K562 (cell line): ENCODE data around the gene PGRMC2. TPM values are rescaled to one million over a fixed set of nuclear protein-coding genes. Genes with fewer than 3 reads are reported as not detected.

Experiments
- BCLAF1 ChIP-seq, 2 experiments: fragments of 450-650 bp in 1 of 2; IDR thresholded peaks; 2 replicates each; pipeline ENCODE4 v1.6.1; 2011 to 2017; ENCODE audit warnings: low read depth in 2 of 2, antibody characterized with exemption in 1 of 2, borderline replicate concordance in 1 of 2, low read length in 1 of 2, mild to moderate bottlenecking in 1 of 2, mixed read lengths in 1 of 2; ENCODE audit not compliant: control insufficient read depth in 1 of 2
- FUS ChIP-seq: fragments of 200-400 bp; formaldehyde crosslinking; optimal IDR thresholded peaks from 2 replicates; pipeline ENCODE3; 2017; ENCODE audit warnings: low read depth, low read length
- GATAD2B ChIP-seq: fragments of 450-650 bp; IDR thresholded peaks from 2 replicates; pipeline ENCODE4 v1.6.1; 2017; ENCODE audit warnings: mild to moderate bottlenecking, borderline replicate concordance
- KLF16 ChIP-seq: IDR thresholded peaks from 2 replicates; pipeline ENCODE4 v1.6.1; 2016; ENCODE audit warnings: antibody characterized with exemption
- MGA ChIP-seq: fragments of 450-650 bp; IDR thresholded peaks from 2 replicates; pipeline ENCODE4 v1.6.1; 2016; ENCODE audit warnings: mild to moderate bottlenecking, moderate library complexity
- POLR2A ChIP-seq: fragments of 450-650 bp; conservative IDR thresholded peaks from 2 replicates; pipeline ENCODE4 v1.6.1; 2016
- SNAPC5 ChIP-seq: fragments of 250-450 bp; sonication (Bioruptor Pico); IDR thresholded peaks from 2 replicates; pipeline ENCODE4 v1.8.0; 2021; ENCODE audit warnings: moderate library complexity, mild to moderate bottlenecking, inconsistent platforms
- SREBF1 ChIP-seq: fragments of 150-350 bp; IDR thresholded peaks from 2 replicates; pipeline ENCODE4 v1.6.1; 2014; ENCODE audit warnings: antibody characterized with exemption, low read depth, low read length, borderline replicate concordance
- TRIM28 ChIP-seq: fragments of 450-650 bp; IDR thresholded peaks from 2 replicates; pipeline ENCODE4 v1.6.1; 2017
- VEZF1 ChIP-seq: fragments of 200-800 bp; sonication (Bioruptor generic); IDR thresholded peaks from 2 replicates; pipeline ENCODE4 v1.6.1; 2017; ENCODE audit warnings: missing genetic modification characterization, missing compliant biosample characterization
- ZNF589 ChIP-seq: fragments of 200-800 bp; sonication (Bioruptor generic); IDR thresholded peaks from 2 replicates; pipeline ENCODE4 v1.6.1; 2016; ENCODE audit warnings: low read depth, missing genetic modification characterization, missing compliant biosample characterization
- polyA plus RNA-seq, 8 experiments: library from polyadenylated mRNA; depleted of rRNA in 4 of 8; stranded (reverse) in 5 of 8; unstranded in 3 of 8; fragments of >200 nt; fragmentation: Nextera tagmentation in 2 of 8; fragmentation: Illumina TruSeq in 1 of 8; extraction: Ambion mirVana in 2 of 8; extraction: Trizol in 1 of 8; gene quantifications; 2 replicates each; pipeline versions ENCODE4 v1.2.1 to v1.2.3, GENCODE V29; 2011 to 2014; ENCODE audit warnings: inconsistent platforms in 1 of 8, missing spikeins in 1 of 8
- total RNA-seq, 7 experiments: library from RNA; depleted of rRNA in 6 of 7; stranded (reverse); fragments of >200 nt in 6 of 7; fragmentation: Illumina TruSeq in 2 of 7; extraction: Trizol in 2 of 7; gene quantifications; 2 replicates each; pipeline versions ENCODE4 v1.2.1 to v1.2.3, GENCODE V29; 2011 to 2021; ENCODE audit warnings: low replicate concordance in 1 of 7

PGRMC2 gene
- total and polyA plus RNA-seq, 9 of the 15 experiments (the other 6 are each of a cell fraction or from before 2014, with no cell fraction given), result 12.4 to 81.3 (median 22.7) TPM

GRCh38 chr4:128287871-128288688, 467 bp upstream of the PGRMC2 start (continued):
- peak in 1 of 2 experiments; percentile 71; a peak in 1 of 4 replicates for TF ChIP-seq BCLAF1 (IDR thresholded peaks at IDR 0.05; ENCODE audit: borderline replicate concordance in 1 of 2, control insufficient read depth in 1 of 2, low read depth in 2 of 2, low read length in 1 of 2)
- peak; percentile 96 for TF ChIP-seq MGA
- TF ChIP-seq GATAD2B, result peak; percentile 42; the same call in 1 of the 2 replicates
- TF ChIP-seq SREBF1, result no peak
- no peak for TF ChIP-seq SNAPC5 (CRISPR knock-in tag)
- TF ChIP-seq POLR2A, result peak; percentile 82
- TF ChIP-seq KLF16, result peak; percentile 51; the same call in 1 of the 2 replicates
- TF ChIP-seq FUS, result no peak
- peak; percentile 98 for TF ChIP-seq VEZF1
- no peak for TF ChIP-seq TRIM28
- no peak for TF ChIP-seq ZNF589 (CRISPR knock-in tag)
